Hepatocyte (in vitro differentiated cells): ENCODE data around the gene IQCH.

Source experiments
- EZH2 ChIP-seq: fragments of 200-600 bp; sonication (generic); IDR thresholded peaks from 2 replicates; pipeline ENCODE4 v1.6.1; 2016; ENCODE audit warnings: antibody characterized with exemption, mild to moderate bottlenecking, borderline replicate concordance
- TF ChIP-seq, protein P1 (sequence below): fragments of 200-600 bp; sonication (generic); IDR thresholded peaks from 2 replicates; pipeline ENCODE4 v1.5.1; 2016; ENCODE audit warnings: antibody characterized with exemption, mild to moderate bottlenecking; ENCODE audit not compliant: poor library complexity

DNA sequence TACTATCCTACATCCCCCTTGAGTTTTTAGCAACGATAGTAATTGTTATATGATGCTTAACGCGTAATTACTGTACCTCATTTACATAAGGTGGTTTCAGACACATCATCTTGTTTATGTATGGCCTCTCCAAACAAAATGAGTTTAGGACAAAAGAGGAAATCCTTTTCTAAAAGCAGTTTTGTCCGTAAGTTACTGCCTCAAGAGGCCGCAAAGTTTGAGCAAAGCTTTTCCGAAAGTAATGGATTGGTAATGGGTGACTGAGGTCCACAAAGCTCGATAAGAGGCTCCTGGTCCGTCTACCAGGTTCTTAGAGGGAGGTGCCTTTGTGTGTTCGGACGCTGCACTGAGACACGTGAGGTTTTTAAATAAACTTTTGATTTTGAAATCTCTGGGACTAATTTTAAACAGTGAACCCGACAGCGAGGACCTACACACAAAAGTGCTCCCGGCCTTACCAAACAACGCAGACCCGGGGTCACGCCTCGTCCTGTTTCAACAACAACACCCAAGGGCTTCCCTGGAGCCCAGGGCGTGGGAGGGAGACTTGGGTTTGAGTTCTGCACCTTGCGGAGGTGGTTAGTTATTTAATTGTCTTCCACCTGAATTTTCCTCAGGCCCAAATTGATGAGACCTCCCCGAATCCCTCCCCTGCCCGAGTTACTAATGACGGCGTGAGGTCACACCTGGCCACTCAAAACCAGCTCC is 265.9 kb downstream of the IQCH start:
- TF ChIP-seq, protein P1, sequence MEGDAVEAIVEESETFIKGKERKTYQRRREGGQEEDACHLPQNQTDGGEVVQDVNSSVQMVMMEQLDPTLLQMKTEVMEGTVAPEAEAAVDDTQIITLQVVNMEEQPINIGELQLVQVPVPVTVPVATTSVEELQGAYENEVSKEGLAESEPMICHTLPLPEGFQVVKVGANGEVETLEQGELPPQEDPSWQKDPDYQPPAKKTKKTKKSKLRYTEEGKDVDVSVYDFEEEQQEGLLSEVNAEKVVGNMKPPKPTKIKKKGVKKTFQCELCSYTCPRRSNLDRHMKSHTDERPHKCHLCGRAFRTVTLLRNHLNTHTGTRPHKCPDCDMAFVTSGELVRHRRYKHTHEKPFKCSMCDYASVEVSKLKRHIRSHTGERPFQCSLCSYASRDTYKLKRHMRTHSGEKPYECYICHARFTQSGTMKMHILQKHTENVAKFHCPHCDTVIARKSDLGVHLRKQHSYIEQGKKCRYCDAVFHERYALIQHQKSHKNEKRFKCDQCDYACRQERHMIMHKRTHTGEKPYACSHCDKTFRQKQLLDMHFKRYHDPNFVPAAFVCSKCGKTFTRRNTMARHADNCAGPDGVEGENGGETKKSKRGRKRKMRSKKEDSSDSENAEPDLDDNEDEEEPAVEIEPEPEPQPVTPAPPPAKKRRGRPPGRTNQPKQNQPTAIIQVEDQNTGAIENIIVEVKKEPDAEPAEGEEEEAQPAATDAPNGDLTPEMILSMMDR, result no peak
- TF ChIP-seq EZH2, result no peak
